Tibial nerve (tissue), 4 donors: ENCODE measurements around the gene MYH11.

ENCODE experiments used
- CTCF ChIP-seq, 5 experiments: fragments of 200-600 bp in 3 of 5; fragments of 450-650 bp in 2 of 5; sonication (generic) in 3 of 5; IDR thresholded peaks; one replicate each; pipeline ENCODE4 v1.5.1; 2016 to 2019; ENCODE audit warnings: antibody characterized with exemption in 5 of 5, mild to moderate bottlenecking in 3 of 5, moderate library complexity in 2 of 5
- EP300 ChIP-seq, 2 donors: sonication (generic); formaldehyde crosslinking; IDR thresholded peaks; one replicate each; pipeline ENCODE4 v1.6.1; 2017; ENCODE audit warnings: antibody characterized with exemption in 2 of 2, mild to moderate bottlenecking in 1 of 2
- POLR2A ChIP-seq, 2 donors: fragments of 450-650 bp; IDR thresholded peaks; one replicate each; pipeline ENCODE4 v1.6.1; 2017; ENCODE audit warnings: antibody characterized with exemption in 2 of 2, mild to moderate bottlenecking in 2 of 2, moderate library complexity in 2 of 2

DNA sequence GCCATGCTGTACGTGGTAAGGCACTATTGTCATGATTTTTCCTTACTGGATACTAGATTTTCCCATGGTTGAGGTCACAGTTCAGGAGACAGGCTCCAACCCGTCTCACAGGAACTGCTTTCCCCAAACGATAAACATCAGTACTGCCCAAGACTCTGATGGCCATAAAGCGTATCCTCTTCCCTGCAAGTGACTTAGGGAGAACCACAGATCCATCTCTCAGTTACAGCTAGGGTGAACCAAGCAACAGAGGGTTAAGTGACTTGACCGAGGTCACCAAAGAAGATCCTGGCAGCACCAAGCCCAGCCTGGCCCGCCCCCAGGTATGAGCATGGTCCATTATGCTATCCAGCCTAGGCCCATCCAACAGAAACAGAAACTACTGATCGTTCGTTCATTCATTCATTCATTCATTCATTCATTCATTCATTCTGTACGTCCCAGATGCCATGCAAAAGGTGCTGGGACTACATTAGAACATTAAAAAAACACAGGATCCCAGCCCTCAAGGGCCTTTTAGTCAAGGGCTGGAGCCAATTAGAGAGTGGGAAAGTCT is 31.0 kb downstream of the MYH11 start:
- TF ChIP-seq POLR2A (IDR thresholded peaks at IDR 0.05) (no peak), CTCF (IDR thresholded peaks at IDR 0.05) (no peak), EP300 (IDR thresholded peaks at IDR 0.05) (no peak)
